H1 (cell line): ENCODE measurements around the gene RIN3.

Experiments
- CEBPB ChIP-seq: IDR thresholded peaks from 2 replicates; pipeline ENCODE4 v1.6.1; 2012; ENCODE audit warnings: low read depth, low read length
- CTCF ChIP-seq, 3 experiments: IDR thresholded peaks; 1 replicate in 2 of 3; 2 replicates in 1 of 3; pipeline versions ENCODE4 v1.5.1 to v1.6.1; 2011; ENCODE audit warnings: low read length in 3 of 3, mild to moderate bottlenecking in 3 of 3, inconsistent platforms in 2 of 3, low read depth in 1 of 3, moderate library complexity in 1 of 3; ENCODE audit not compliant: insufficient read depth in 1 of 3; ENCODE audit errors: control extremely low read depth in 1 of 3
- EZH2 ChIP-seq: fragments of 200-600 bp; sonication (generic); IDR thresholded peaks from 2 replicates; pipeline ENCODE4 v1.7.1; 2012; ENCODE audit warnings: low read depth, mild to moderate bottlenecking, moderate library complexity, low read length, inconsistent platforms; ENCODE audit not compliant: severe bottlenecking
- KDM1A ChIP-seq: fragments of 200-600, 300-600 bp; sonication (generic); IDR thresholded peaks from 2 replicates; pipeline ENCODE4 v1.7.1; 2016; ENCODE audit warnings: mild to moderate bottlenecking, low read length, borderline replicate concordance
- POLR2A ChIP-seq, 2 experiments: IDR thresholded peaks; 1 replicate in 1 of 2; 2 replicates in 1 of 2; pipeline ENCODE4 v1.6.1; 2011; ENCODE audit warnings: low read depth in 2 of 2, low read length in 2 of 2, mild to moderate bottlenecking in 2 of 2; ENCODE audit errors: control extremely low read depth in 1 of 2
- POLR2AphosphoS5 ChIP-seq: IDR thresholded peaks from 2 replicates; pipeline ENCODE4 v1.6.1; 2011; ENCODE audit warnings: low read depth, low read length
- RAD21 ChIP-seq, 2 experiments: IDR thresholded peaks in 1 of 2; conservative IDR thresholded peaks in 1 of 2; 2 replicates each; pipeline ENCODE4 v1.6.1; 2011; ENCODE audit warnings: low read depth in 2 of 2, low read length in 2 of 2, improper control_type of control experiment in 1 of 2, inconsistent platforms in 1 of 2, mild to moderate bottlenecking in 1 of 2, moderate library complexity in 1 of 2
- RXRA ChIP-seq: IDR thresholded peaks from 2 replicates; pipeline ENCODE4 v1.6.1; 2011; ENCODE audit warnings: low read depth, mild to moderate bottlenecking, low read length, moderate library complexity; ENCODE audit not compliant: insufficient read depth
- SIX5 ChIP-seq: IDR thresholded peaks from 2 replicates; pipeline ENCODE4 v1.6.1; 2011; ENCODE audit warnings: mild to moderate bottlenecking, low read depth, low read length
- SRF ChIP-seq: IDR thresholded peaks from 2 replicates; pipeline ENCODE4 v1.6.1; 2011; ENCODE audit warnings: mild to moderate bottlenecking, low read depth, low read length, moderate library complexity
- TAF1 ChIP-seq: IDR thresholded peaks from 2 replicates; pipeline ENCODE4 v1.6.1; 2011; ENCODE audit warnings: mild to moderate bottlenecking, low read depth, low read length
- TBP ChIP-seq: IDR thresholded peaks from 2 replicates; pipeline ENCODE4 v1.6.1; 2011; ENCODE audit warnings: low read depth, low read length, improper control_type of control experiment

GRCh38 chr14:92685784-92686355 lies 172.3 kb downstream of the RIN3 start:
- TF ChIP-seq POLR2AphosphoS5 = no peak
- TF ChIP-seq CTCF (IDR thresholded peaks at IDR 0.05; ENCODE audit: control extremely low read depth in 1 of 3, insufficient read depth in 1 of 3, low read depth in 1 of 3, low read length in 3 of 3) = no peak
- TF ChIP-seq SRF = no peak
- no peak for TF ChIP-seq RAD21 (IDR thresholded peaks at IDR 0.05 in 1 of 2, conservative IDR thresholded peaks at IDR 0.05 in 1 of 2; ENCODE audit: low read depth in 2 of 2, low read length in 2 of 2)
- no peak for TF ChIP-seq POLR2A (IDR thresholded peaks at IDR 0.05; ENCODE audit: control extremely low read depth in 1 of 2, low read depth in 2 of 2, low read length in 2 of 2)
- TF ChIP-seq CEBPB = no peak
- TF ChIP-seq KDM1A = no peak
- TF ChIP-seq SIX5 = no peak
- TF ChIP-seq TAF1 = no peak
- TF ChIP-seq TBP = no peak
- TF ChIP-seq EZH2 = no peak
- TF ChIP-seq RXRA = no peak
